ENCODE measurements around the gene VPS37C. TPM values are rescaled to one million over a fixed set of nuclear protein-coding genes. Genes with fewer than 3 reads are reported as not detected.

VPS37C gene
- total and polyA plus RNA-seq, 9 of the 15 experiments (the other 6 are each of a cell fraction or from before 2014, with no cell fraction given), result 0.62 to 29.8 (median 11.5) TPM

DNA sequence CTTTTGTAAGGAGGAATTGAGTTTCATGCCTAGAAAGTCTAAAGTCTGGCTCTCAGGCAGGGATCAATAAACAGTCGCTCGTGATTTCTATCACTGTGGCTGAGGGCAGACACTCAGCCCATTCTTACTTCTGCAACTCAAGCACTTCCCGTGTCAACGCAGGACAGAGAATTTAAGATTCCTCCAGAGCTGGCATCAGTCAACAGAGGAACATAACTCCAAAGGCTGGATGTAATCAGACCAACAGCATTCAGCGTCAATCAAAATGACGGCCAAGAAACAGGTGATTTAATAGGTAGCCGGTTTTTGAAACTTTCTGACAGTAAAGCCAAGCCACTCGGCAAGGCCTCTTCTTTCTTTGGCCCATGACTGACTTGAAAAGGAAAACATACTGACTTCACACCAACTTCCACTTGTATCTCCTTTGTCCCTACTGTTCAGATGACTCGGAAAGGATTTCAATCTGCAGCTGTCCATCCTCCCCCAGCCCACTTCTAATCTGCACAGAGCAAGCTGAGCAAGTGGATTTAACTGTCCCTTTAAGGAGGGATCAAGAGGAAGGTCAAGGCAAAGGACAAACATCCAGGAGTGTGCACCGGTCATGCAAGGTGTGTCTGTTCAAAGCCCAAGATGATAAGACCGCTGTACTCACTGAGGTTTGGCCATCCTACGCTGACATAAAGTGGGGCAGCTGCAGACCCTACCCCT lies 9.5 kb downstream of the VPS37C start (continued):
- TF ChIP-seq, protein P1, sequence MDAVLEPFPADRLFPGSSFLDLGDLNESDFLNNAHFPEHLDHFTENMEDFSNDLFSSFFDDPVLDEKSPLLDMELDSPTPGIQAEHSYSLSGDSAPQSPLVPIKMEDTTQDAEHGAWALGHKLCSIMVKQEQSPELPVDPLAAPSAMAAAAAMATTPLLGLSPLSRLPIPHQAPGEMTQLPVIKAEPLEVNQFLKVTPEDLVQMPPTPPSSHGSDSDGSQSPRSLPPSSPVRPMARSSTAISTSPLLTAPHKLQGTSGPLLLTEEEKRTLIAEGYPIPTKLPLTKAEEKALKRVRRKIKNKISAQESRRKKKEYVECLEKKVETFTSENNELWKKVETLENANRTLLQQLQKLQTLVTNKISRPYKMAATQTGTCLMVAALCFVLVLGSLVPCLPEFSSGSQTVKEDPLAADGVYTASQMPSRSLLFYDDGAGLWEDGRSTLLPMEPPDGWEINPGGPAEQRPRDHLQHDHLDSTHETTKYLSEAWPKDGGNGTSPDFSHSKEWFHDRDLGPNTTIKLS (IDR thresholded peaks at IDR 0.05; ENCODE audit: borderline replicate concordance, low read depth), result no peak
- TF ChIP-seq ZNF274 (IDR thresholded peaks at IDR 0.05; ENCODE audit: borderline replicate concordance, low read depth, low read length), result no peak
- 0 out of 2 replicates have a peak, but pooled peaks have one; percentile 41 for TF ChIP-seq ZNF766 (CRISPR knock-in tag; conservative IDR thresholded peaks at IDR 0.05)
- TF ChIP-seq SRF (CRISPR knock-in tag; IDR thresholded peaks at IDR 0.05), result no peak
- TF ChIP-seq NFIX (CRISPR knock-in tag; IDR thresholded peaks at IDR 0.05; ENCODE audit: low read depth), result no peak
- TF ChIP-seq, protein P2, sequence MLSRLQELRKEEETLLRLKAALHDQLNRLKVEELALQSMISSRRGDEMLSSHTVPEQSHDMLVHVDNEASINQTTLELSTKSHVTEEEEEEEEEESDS (CRISPR knock-in tag; IDR thresholded peaks at IDR 0.05), result no peak
- no peak for TF ChIP-seq ZBTB11 (CRISPR knock-in tag; IDR thresholded peaks at IDR 0.05)
- TF ChIP-seq ZNF431 (CRISPR knock-in tag; IDR thresholded peaks at IDR 0.05), result no peak
- no peak for TF ChIP-seq PBX2 (CRISPR knock-in tag; IDR thresholded peaks at IDR 0.05; ENCODE audit: low read depth)
- peak; percentile 70 for TF ChIP-seq PBX2 (tag; conservative IDR thresholded peaks at IDR 0.05; ENCODE audit: low read depth)
- TF ChIP-seq ZNF592 (IDR thresholded peaks at IDR 0.05), result no peak
- peak; percentile 21; the same call in 1 of the 2 replicates for TF ChIP-seq ELF1 (tag; IDR thresholded peaks at IDR 0.05)
